H1 (cell line): Measurements from ENCODE around the gene MAGI1. TPM values are rescaled to one million over a fixed set of nuclear protein-coding genes. Genes with fewer than 3 reads are reported as not detected.

Experiments
- CTCF ChIA-PET: fragments of 300-600 bp; sonication (Branson Sonifier 250); formaldehyde crosslinking; loops from one replicate; lab custom pipeline; 2021; ENCODE audit not compliant: partially characterized antibody; lab: Charles Lee
- POLR2A ChIA-PET: fragments of 300-600 bp; sonication (Branson Sonifier 250); formaldehyde crosslinking; loops from one replicate; lab custom pipeline; 2021; ENCODE audit warnings: inconsistent platforms; ENCODE audit not compliant: partially characterized antibody; lab: Charles Lee
- DNase-seq, 2 experiments: peaks; one replicate each; pipeline versions ENCODE4 v3.0.0 to v3.0.0-alpha.2; 2010 to 2022; ENCODE audit warnings: low spot score in 2 of 2, low read depth in 1 of 2, mixed read lengths in 1 of 2
- FAIRE-seq: peaks from 2 replicates; lab custom pipeline; 2011; peaks lifted over from hg19 to GRCh38; lab: Jason Lieb, UNC
- H2AFZ ChIP-seq: 2 replicates; pipeline ENCODE4 v1.8.1; 2012; ENCODE audit warnings: low read length, inconsistent platforms
- H2AK5ac ChIP-seq: 2 replicates; pipeline ENCODE4 v1.6.1; 2013; ENCODE audit warnings: low read depth, low read length
- H2BK120ac ChIP-seq: replicated peaks from 2 replicates; pipeline ENCODE3; 2013; ENCODE audit warnings: low read depth, low read length, inconsistent platforms
- H2BK12ac ChIP-seq: 2 replicates; pipeline ENCODE4 v1.6.1; 2013; ENCODE audit warnings: low read depth, low read length
- H2BK15ac ChIP-seq: 2 replicates; pipeline ENCODE4 v1.6.1; 2013; ENCODE audit warnings: low read length
- H2BK20ac ChIP-seq: 2 replicates; pipeline ENCODE4 v1.6.1; 2013; ENCODE audit warnings: low read length
- H2BK5ac ChIP-seq: 2 replicates; pipeline ENCODE4 v1.6.1; 2013; ENCODE audit warnings: low read depth, low read length
- H3K14ac ChIP-seq: 2 replicates; pipeline ENCODE4 v1.6.1; 2013; ENCODE audit warnings: inconsistent platforms; ENCODE audit not compliant: insufficient read length
- H3K18ac ChIP-seq: 2 replicates; pipeline ENCODE4 v1.6.1; 2013; ENCODE audit warnings: low read length; ENCODE audit errors: extremely low read depth
- H3K23ac ChIP-seq: 2 replicates; pipeline ENCODE4 v1.6.1; 2013; ENCODE audit warnings: inconsistent platforms; ENCODE audit not compliant: insufficient read length
- H3K23me2 ChIP-seq: 2 replicates; pipeline ENCODE4 v1.6.1; 2013; ENCODE audit warnings: low read depth, low read length
- H3K27ac ChIP-seq: 2 replicates; pipeline ENCODE4 v1.6.1; 2011; ENCODE audit warnings: low read depth, low read length, inconsistent platforms
- H3K27me3 ChIP-seq, 4 experiments: replicated peaks in 1 of 4; 1 replicate in 1 of 4; 2 replicates in 3 of 4; pipeline versions ENCODE4 v1.6.1 to v1.8.1; 2011 to 2013; ENCODE audit warnings: low read length in 3 of 4, mild to moderate bottlenecking in 3 of 4, inconsistent platforms in 2 of 4, mixed read lengths in 2 of 4, moderate library complexity in 1 of 4; ENCODE audit not compliant: control insufficient read depth in 3 of 4, insufficient read depth in 3 of 4; ENCODE audit errors: extremely low read depth in 1 of 4
- H3K36me3 ChIP-seq, 4 experiments: 2 replicates each; pipeline versions ENCODE4 v1.6.1 to v1.8.1; 2011 to 2013; ENCODE audit warnings: mild to moderate bottlenecking in 4 of 4, low read length in 3 of 4, moderate library complexity in 2 of 4, control low read depth in 1 of 4, inconsistent platforms in 1 of 4; ENCODE audit not compliant: insufficient read depth in 4 of 4, control insufficient read depth in 2 of 4
- H3K4ac ChIP-seq: replicated peaks from 2 replicates; pipeline ENCODE3; 2013; ENCODE audit warnings: low read length, low read depth, mixed read lengths, inconsistent platforms; ENCODE audit not compliant: insufficient read length
- H3K4me1 ChIP-seq, 4 experiments: replicated peaks in 1 of 4; 1 replicate in 1 of 4; 2 replicates in 3 of 4; pipeline versions ENCODE4 v1.6.1 to v1.8.1; 2011 to 2013; ENCODE audit warnings: low read length in 3 of 4, inconsistent platforms in 2 of 4, mixed read lengths in 1 of 4; ENCODE audit not compliant: insufficient read depth in 4 of 4, control insufficient read depth in 3 of 4
- H3K4me2 ChIP-seq, 2 experiments: 2 replicates each; pipeline versions ENCODE4 v1.6.1 to v1.8.1; 2011 to 2013; ENCODE audit warnings: low read depth in 2 of 2, low read length in 2 of 2, control low read depth in 1 of 2, inconsistent platforms in 1 of 2, mild to moderate bottlenecking in 1 of 2; ENCODE audit not compliant: insufficient read depth in 1 of 2
- H3K4me3 ChIP-seq, 4 experiments: fragments of 200-600, 300-600 bp in 1 of 4; sonication (generic), shearing (Covaris generic), sonication (Bioruptor Twin) in 1 of 4; 2 replicates each; pipeline versions ENCODE4 v1.5.1 to v1.8.1; 2011 to 2016; ENCODE audit warnings: low read length in 4 of 4, low read depth in 3 of 4, control low read depth in 2 of 4, inconsistent platforms in 2 of 4, mild to moderate bottlenecking in 2 of 4, mixed read lengths in 1 of 4, moderate library complexity in 1 of 4; ENCODE audit not compliant: insufficient read depth in 2 of 4; ENCODE audit errors: extremely low read depth in 1 of 4
- H3K56ac ChIP-seq: replicated peaks from 2 replicates; pipeline ENCODE3; 2013; ENCODE audit warnings: low read depth, mild to moderate bottlenecking, mixed read lengths, low read length, inconsistent platforms; ENCODE audit not compliant: insufficient read length
- H3K79me1 ChIP-seq: 2 replicates; pipeline ENCODE4 v1.6.1; 2013; ENCODE audit warnings: low read depth, low read length, control low read depth
- H3K79me2 ChIP-seq, 2 experiments: 2 replicates each; pipeline versions ENCODE4 v1.6.1 to v1.8.1; 2012 to 2013; ENCODE audit warnings: low read length in 2 of 2, mild to moderate bottlenecking in 2 of 2, inconsistent platforms in 1 of 2; ENCODE audit not compliant: insufficient read depth in 2 of 2, control insufficient read depth in 1 of 2
- H3K9ac ChIP-seq, 4 experiments: replicated peaks in 1 of 4; 1 replicate in 1 of 4; 2 replicates in 3 of 4; pipeline versions ENCODE4 v1.6.1 to v1.8.1; 2011 to 2013; ENCODE audit warnings: low read depth in 3 of 4, low read length in 3 of 4, control low read depth in 2 of 4, mild to moderate bottlenecking in 2 of 4, moderate library complexity in 2 of 4, inconsistent platforms in 1 of 4; ENCODE audit errors: extremely low read depth in 1 of 4
- H3K9me3 ChIP-seq, 2 experiments: 2 replicates each; pipeline versions ENCODE4 v1.6.1 to v1.8.1; 2012 to 2013; ENCODE audit warnings: mild to moderate bottlenecking in 2 of 2, moderate library complexity in 2 of 2, control low read depth in 1 of 2, inconsistent platforms in 1 of 2, low read depth in 1 of 2, low read length in 1 of 2, mixed read lengths in 1 of 2; ENCODE audit not compliant: insufficient read depth in 2 of 2
- H4K20me1 ChIP-seq, 2 experiments: replicated peaks in 1 of 2; 2 replicates each; pipeline versions ENCODE3 to v1.8.1; 2011 to 2013; ENCODE audit warnings: inconsistent platforms in 2 of 2, low read length in 2 of 2, mild to moderate bottlenecking in 1 of 2; ENCODE audit not compliant: insufficient read depth in 2 of 2, control insufficient read depth in 1 of 2
- H4K5ac ChIP-seq: 2 replicates; pipeline ENCODE4 v1.6.1; 2013; ENCODE audit warnings: low read length, low read depth, mixed read lengths, inconsistent platforms; ENCODE audit not compliant: insufficient read length
- H4K8ac ChIP-seq: 2 replicates; pipeline ENCODE4 v1.8.0; 2013; ENCODE audit warnings: mild to moderate bottlenecking, moderate library complexity, low read length, inconsistent platforms; ENCODE audit not compliant: insufficient read depth; ENCODE audit errors: extremely low read depth
- H4K91ac ChIP-seq: replicated peaks from 2 replicates; pipeline ENCODE3; 2013; ENCODE audit warnings: low read length, mixed read lengths, inconsistent platforms; ENCODE audit not compliant: insufficient read length
- CTBP2 ChIP-seq: IDR thresholded peaks from 2 replicates; pipeline ENCODE4 v1.7.0; 2011; ENCODE audit warnings: borderline replicate concordance, mild to moderate bottlenecking, moderate library complexity, mixed read lengths, low read length; ENCODE audit not compliant: insufficient read depth, insufficient read length
- FOSL1 ChIP-seq: IDR thresholded peaks from 2 replicates; pipeline ENCODE4 v1.6.1; 2011; ENCODE audit warnings: mild to moderate bottlenecking, low read depth, low read length, moderate library complexity; ENCODE audit not compliant: insufficient read depth
- KDM4A ChIP-seq: IDR thresholded peaks from one replicate; pipeline ENCODE4 v1.7.1; 2012; ENCODE audit warnings: low read depth, mild to moderate bottlenecking, moderate library complexity, low read length, inconsistent platforms; ENCODE audit not compliant: severe bottlenecking
- SP4 ChIP-seq: IDR thresholded peaks from 2 replicates; pipeline ENCODE4 v1.6.1; 2012; ENCODE audit warnings: low read length, inconsistent platforms
- YY1 ChIP-seq: IDR thresholded peaks from 2 replicates; pipeline ENCODE4 v1.6.1; 2011; ENCODE audit warnings: low read depth, mild to moderate bottlenecking, low read length
- WGBS, 2 experiments: shearing (Covaris generic) in 1 of 2; methylation state at CpG; one replicate each; pipeline versions ENCODE4 v1.1.6 to v1.1.7; 2013 to 2015; ENCODE audit warnings: low lambda C conversion rate in 2 of 2, mixed read lengths in 2 of 2, inconsistent platforms in 1 of 2, low coverage in 1 of 2, missing lambda C conversion rate in 1 of 2; ENCODE audit not compliant: insufficient replicate concordance in 2 of 2, insufficient coverage in 1 of 2, insufficient read length in 1 of 2; ENCODE audit errors: extremely low coverage in 1 of 2, missing lambda C conversion rate in 1 of 2; 5-methylcytosine and 5-hydroxymethylcytosine counted together
- polyA plus RNA-seq, 7 experiments: library from polyadenylated mRNA; depleted of rRNA in 3 of 7; stranded (reverse) in 5 of 7; unstranded in 2 of 7; fragments of >200 nt in 5 of 7; fragments of 200-250 nt in 2 of 7; gene quantifications; 1 replicate in 5 of 7; 2 replicates in 1 of 7; 4 replicates in 1 of 7; pipeline versions ENCODE4 v1.2.1 to v1.2.3, GENCODE V29; 2011 to 2013; ENCODE audit warnings: missing spikeins in 2 of 7, mixed read lengths in 2 of 7
- total RNA-seq: library from RNA; stranded (reverse); fragmentation: NEBNext Ultra II Directional; extraction: Animal tissue kit (Norgen Biotek cat#: 25700); gene quantifications from 2 replicates; pipeline ENCODE4 v1.2.1, GENCODE V29; 2021
- TF ChIP-seq, protein P1 (sequence below), 3 experiments: IDR thresholded peaks; 1 replicate in 2 of 3; 2 replicates in 1 of 3; pipeline versions ENCODE4 v1.5.1 to v1.6.1; 2011; ENCODE audit warnings: low read length in 3 of 3, mild to moderate bottlenecking in 3 of 3, inconsistent platforms in 2 of 3, low read depth in 1 of 3, moderate library complexity in 1 of 3; ENCODE audit not compliant: insufficient read depth in 1 of 3; ENCODE audit errors: control extremely low read depth in 1 of 3

MAGI1 gene
- total and polyA plus RNA-seq, 2 of the 8 experiments (the other 6 are each of a cell fraction or from before 2014, with no cell fraction given): 19.8 to 78.0 TPM

GRCh38 chr3:66019896-66020295, 18.8 kb downstream of the MAGI1 start:
- H3K79me2 ChIP-seq: peaks cover 7 to 96% of the 10 kb centered on the region in 2 experiments
- no peak overlapping the region for H3K18ac ChIP-seq
- FAIRE-seq: no peak
- no peak overlapping the region for H4K91ac ChIP-seq
- H2BK15ac ChIP-seq: no peak overlapping the region
- POLR2A ChIA-PET: interaction anchor here (0.8 to 1.0 kb wide), 2 partner anchors 17 to 47 kb away, joined by 3 read pairs; no protein-coding TSS in a partner anchor
- no peaks in the 10 kb centered on the region for H3K9me3 ChIP-seq
- H2BK20ac ChIP-seq: no peak overlapping the region
- H3K36me3 ChIP-seq: no peaks in the 10 kb centered on the region
- CTCF ChIA-PET: interaction anchor here (0.6 to 1.7 kb wide), 6 partner anchors 11 to 475 kb away, joined by 3 read pairs; no protein-coding TSS in a partner anchor
- H3K4ac ChIP-seq: no peak overlapping the region
- H3K4me2 ChIP-seq: no peak overlapping the region
- no peak overlapping the region for H2BK120ac ChIP-seq
- no peak overlapping the region for H2BK5ac ChIP-seq
- no peak for DNase-seq
- H2AK5ac ChIP-seq: no peak overlapping the region
- WGBS, 2 experiments: 90% methylated on average over 8 of the region's 8 CpGs; no CpG with 5 or more reads in 1 of the 2 experiments
- H4K5ac ChIP-seq: no peak overlapping the region
- H4K20me1 ChIP-seq: peaks cover 5 to 16% of the 10 kb centered on the region in 2 experiments
- H3K79me1 ChIP-seq: peaks cover 28% of the 10 kb centered on the region
- no peak overlapping the region for H2BK12ac ChIP-seq
- no peaks in the 10 kb centered on the region for H3K27me3 ChIP-seq
- TF ChIP-seq KDM4A (no peak), FOSL1 (no peak), SP4 (no peak), YY1 (no peak), CTBP2 (no peak)
- TF ChIP-seq, protein P1, sequence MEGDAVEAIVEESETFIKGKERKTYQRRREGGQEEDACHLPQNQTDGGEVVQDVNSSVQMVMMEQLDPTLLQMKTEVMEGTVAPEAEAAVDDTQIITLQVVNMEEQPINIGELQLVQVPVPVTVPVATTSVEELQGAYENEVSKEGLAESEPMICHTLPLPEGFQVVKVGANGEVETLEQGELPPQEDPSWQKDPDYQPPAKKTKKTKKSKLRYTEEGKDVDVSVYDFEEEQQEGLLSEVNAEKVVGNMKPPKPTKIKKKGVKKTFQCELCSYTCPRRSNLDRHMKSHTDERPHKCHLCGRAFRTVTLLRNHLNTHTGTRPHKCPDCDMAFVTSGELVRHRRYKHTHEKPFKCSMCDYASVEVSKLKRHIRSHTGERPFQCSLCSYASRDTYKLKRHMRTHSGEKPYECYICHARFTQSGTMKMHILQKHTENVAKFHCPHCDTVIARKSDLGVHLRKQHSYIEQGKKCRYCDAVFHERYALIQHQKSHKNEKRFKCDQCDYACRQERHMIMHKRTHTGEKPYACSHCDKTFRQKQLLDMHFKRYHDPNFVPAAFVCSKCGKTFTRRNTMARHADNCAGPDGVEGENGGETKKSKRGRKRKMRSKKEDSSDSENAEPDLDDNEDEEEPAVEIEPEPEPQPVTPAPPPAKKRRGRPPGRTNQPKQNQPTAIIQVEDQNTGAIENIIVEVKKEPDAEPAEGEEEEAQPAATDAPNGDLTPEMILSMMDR (IDR thresholded peaks at IDR 0.05; ENCODE audit: control extremely low read depth in 1 of 3, insufficient read depth in 1 of 3, low read depth in 1 of 3, low read length in 3 of 3): no peak
- H3K23me2 ChIP-seq: no peaks in the 10 kb centered on the region
- H3K14ac ChIP-seq: no peak overlapping the region
- no peak overlapping the region for H3K27ac ChIP-seq
- H3K4me3 ChIP-seq: no peak overlapping the region
- H3K23ac ChIP-seq: no peak overlapping the region
- no peak overlapping the region for H3K56ac ChIP-seq
- no peak overlapping the region for H4K8ac ChIP-seq
- H3K4me1 ChIP-seq: peaks cover 0 to 14% (median 10%) of the 10 kb centered on the region in 4 experiments; a peak in 6 of 7 replicates
- no peak overlapping the region for H2AFZ ChIP-seq
- no peak overlapping the region for H3K9ac ChIP-seq
